ENCODE results near the gene MYLIP.
"Not testable (repeated sequence)": the region's sequence is repeated elsewhere in the genome, so short reads cannot be mapped to it uniquely, and the experiment has no call there.

MYLIP gene

DNA sequence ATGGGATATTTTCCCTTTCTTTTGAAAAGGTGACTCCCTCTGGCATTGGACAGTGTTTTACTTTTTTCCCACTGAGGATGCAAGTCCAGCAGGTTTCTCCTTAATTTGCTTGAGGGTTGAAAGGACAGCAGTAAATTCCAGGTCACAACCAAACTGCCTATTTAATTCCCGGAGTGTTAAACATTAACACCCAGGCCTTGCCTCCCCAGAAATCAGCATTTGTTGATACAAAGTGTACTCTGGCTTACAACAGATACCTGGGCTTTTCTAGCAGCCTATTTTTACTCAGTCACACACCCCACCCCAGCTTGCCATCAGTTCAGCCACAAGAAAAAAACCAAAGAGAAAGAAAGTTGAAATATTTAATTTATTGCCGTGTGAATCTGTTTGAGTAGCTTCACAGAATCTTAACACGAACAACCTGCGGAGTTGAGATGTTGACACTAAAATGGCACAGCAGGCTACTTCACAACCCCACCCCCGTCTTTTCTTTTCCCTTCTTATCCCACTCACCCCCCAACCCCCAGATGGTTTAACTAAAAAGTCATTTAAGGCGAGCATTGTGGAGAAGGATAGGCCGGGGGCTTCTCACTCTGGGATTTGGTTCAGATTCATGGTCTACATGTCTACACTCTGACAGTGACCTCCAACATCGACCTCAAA, 45.7 kb downstream of the MYLIP start:
- DNase-seq (ENCODE audit: low spot score): no peak

DNA sequence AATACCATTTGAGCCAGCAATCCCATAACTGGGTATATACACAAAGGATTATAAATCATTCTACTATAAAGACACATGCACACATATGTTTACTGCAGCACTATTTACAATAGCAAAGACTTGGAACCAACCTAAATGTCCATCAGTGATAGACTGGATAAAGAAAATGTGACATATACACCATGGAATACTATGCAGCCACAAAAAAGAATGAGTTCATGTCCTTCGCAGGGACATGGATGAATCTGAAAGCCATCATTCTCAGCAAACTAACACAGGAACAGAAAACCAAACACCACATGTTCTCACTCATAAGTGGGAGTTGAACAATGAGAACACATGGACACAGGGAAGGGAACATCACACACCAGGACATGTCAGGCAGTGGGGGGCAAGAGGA, 47.7 kb downstream of the MYLIP start:
- not testable (repeated sequence) for DNase-seq (ENCODE audit: low spot score)

DNA sequence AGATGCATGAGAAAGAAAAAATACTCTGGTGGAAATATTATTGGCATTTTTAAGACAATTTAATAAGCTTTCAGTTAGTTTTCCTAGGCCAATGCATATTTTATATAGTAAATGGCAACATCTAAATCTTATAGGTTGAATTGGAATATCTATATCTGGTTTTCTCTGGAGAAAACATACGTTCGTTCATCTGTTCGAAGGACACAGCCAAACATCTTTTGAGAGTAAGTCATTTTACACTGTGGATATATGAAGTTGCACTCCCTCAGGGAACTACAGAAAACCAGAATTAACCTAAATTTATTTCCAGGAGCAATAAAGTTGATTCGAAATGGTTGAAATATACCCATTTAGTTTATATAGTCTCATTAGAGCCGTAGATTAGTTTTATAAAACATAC, 49.0 kb downstream of the MYLIP start:
- no peak for DNase-seq (ENCODE audit: low spot score)

DNA sequence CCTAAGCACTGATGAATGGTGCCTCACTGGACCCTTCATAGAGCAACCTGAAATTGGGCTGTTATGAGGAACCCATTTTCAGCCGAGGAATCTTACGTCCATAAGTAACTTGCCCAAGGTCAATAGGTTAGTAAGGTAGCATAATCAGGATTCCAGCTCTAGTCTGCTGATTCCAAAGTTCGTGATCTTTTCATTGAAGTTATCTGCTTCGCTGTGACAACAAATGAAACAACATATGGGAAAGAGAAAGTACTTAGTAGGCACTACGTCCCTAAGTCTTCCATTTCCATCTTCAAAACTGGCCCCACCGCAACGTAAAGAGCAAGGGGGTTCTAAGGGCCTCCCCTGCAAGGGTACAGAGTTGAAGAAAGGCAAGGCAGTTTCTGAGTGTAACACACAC, 49.5 kb downstream of the MYLIP start:
- no peak for DNase-seq (ENCODE audit: low spot score)

DNA sequence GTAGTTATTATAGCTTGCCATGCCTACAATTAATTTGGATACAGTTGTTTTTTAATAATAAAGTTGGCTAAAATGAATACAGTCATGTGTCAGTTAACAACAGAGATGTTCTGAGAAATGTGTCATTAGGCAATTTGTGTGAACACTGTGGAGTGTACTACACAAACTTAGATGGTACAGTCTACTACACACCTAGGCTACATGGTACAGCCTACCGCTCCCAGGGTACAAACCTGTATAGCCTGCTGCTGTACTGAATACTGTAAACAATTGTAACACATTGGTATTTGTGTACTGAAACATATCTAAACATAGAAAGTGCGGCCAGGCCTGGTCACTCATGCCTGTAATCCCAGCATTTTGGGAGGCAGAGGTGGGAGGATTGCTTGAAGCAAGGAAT, 50.2 kb downstream of the MYLIP start:
- DNase-seq (ENCODE audit: low spot score): no peak

DNA sequence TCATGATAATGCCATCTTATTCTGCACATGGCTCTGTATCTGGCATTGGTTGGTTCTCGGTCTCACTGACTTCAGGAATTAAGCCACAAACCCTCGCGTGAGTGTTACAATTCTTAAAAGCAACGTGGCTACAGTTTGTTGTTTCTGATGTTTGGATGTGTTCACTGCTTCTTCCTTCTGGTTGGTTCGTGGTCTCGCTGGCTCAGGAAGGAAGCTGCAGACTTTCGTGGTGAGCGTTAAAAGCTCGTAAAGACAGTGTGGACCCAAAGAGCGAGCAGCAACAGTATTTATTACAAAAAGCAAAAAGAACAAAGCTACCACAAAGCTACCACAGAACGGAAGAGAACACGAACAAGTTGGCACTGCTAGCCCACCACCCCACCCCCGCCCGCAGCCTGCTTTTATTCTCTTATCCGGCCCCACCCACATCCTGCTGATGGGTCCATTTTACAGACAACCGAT, 51.1 kb downstream of the MYLIP start:
- no peak for DNase-seq (ENCODE audit: low spot score)

DNA sequence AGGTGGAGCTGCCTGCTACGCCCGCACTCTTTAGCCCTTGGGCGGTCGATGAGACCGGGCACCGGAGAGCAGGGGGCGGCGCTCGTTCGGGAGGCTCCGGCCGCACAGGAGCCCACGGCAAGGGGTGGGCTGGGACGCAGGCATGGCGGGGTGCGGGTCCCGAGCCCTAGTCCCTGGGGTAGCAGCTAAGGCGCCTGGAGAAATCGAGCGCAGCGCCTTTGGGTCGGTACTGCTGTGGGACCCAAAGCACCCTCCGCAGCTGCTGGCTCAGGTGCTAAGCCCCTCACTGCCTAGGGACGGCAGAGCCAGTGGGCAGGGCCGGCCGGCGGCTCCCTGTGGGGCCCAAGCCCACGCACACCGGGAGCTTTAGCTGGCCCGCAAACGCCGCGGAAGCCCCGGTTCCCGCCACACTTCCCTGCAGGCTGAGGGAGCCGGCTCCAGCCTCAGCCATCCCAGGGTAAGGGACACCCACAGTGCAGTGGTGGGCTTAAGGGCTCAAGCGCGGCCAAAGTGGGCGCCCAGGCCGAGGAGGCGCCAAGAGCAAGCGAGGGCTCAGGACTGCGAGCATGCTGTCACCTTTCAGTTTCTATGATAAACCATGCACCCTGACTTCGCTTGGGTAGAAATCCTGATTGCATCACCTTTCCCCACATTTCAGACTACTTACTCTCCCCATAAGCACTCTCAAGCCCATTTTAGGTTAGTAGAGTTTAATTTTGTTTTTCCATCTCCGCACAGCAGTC, 52.0 kb downstream of the MYLIP start:
- DNase-seq (ENCODE audit: low spot score): no peak

DNA sequence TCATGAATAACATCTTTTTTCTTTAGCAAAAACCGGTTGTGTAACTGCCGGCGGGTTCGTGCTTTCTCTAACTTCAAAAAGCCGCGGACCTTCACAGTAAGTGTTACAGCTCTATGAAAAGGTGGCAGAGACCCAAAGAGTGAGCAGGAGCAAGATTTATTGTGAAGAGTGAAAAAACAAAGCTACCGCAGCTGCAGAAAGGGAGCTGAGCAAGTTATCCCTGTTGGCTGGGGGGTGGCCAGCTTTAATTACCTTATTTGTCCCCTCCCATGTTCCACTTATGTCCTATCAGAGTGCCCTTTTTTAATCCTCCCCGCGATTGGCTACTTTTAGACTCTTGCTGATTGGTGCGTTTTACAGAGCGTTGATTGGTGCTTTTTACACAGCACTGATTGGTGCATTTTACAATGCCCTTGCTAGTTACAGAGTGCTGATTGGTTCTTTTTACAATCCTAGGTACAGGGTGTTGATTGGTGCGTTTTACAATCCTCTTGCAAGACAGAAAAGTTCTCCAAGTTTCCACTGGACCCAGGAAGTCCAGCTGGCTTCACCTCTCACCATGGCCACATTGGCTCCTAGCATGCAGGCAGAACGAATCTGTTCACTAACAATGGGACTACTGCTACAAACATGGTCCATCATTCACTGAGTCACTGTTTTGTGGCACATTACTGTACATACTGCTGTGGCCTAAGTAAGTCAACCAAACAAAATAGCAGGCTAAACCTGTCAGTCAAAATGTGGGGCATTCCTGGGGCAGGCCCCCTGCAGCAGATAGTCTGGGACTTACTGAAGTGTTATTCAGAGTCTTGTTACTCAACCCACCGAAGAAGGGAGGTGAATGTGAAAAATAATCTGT, 52.8 kb downstream of the MYLIP start:
- DNase-seq (ENCODE audit: low spot score): no peak

DNA sequence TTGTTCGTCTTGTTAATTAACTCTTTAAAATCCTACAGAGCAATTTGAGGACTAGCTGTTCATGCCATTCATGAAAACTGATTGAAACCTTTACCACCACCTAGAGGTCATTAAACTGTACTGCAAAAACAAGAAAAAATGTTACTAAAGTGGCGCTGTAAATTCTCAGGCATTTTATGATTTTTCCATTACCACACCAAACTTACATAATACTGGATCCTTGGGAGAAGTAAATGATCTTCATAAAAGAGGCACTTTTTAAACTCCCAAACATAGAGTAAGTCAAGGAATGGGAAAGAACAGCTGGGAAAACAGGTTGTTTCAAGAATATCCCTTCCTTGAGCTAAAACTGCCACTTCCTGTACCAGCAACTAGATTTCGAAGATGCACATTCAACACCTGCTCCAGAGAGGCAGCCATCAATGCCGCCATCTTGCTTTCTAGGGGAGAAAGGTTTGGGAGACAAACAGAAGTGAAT, 54.3 kb downstream of the MYLIP start:
- DNase-seq (ENCODE audit: low spot score): no peak

DNA sequence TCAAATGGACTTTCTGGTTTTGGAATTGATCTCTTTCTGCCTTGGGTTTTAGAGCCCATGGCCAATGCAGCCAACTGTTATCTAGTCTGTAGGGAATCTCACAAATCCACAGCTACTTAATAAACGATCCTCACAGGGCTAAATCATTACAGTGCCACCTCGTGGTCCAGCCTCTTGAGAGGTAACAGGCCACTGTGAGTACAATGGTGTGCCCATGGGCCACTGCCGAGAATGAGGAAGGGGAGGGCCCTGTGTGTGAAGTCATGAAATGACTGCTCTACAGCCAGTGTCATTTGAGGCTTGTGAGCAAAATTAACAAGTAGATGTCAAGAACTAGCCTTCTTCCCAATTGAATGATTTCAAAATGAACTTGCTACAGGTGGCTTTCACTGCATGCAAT, 55.2 kb downstream of the MYLIP start:
- no peak for DNase-seq (ENCODE audit: low spot score)

DNA sequence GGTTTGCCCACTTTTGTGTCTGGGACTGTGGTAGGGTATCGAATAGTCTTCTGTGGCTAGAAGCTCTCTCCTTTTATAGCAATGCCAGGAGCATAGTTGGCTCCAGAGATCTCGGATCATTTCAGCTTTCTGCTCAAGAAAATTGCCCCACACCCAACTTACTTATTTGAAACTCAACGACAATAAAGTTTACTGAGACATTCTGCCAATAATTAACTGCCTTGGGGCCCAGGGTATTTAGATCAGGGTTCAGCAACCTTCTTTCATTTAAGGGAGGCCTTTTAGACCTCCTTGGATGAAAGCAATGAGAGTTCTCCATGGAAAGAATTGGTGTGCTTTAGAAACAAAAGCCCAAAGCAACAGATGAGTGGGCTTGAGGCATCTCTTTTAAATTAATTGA, 55.7 kb downstream of the MYLIP start:
- no peak for DNase-seq (ENCODE audit: low spot score)

DNA sequence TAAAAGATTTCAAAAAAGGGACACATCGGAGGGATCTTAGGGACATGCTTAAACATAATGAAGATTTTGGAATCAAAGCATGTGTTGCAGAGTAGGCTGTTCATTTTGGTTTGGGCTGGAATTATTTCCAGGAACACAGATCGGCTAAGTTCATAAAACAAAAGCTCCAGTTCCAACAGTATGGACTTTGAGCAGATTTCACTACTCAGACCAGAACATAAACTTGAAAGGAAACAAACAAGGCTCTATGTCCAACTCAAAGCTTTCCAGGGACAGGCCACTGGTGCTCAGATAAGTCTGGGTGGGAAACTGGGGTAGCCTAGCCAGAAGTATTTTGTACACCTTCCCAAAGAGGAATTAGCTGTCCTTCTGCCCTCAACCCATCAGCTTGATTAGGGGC, 58.3 kb downstream of the MYLIP start:
- DNase-seq (ENCODE audit: low spot score): no peak

DNA sequence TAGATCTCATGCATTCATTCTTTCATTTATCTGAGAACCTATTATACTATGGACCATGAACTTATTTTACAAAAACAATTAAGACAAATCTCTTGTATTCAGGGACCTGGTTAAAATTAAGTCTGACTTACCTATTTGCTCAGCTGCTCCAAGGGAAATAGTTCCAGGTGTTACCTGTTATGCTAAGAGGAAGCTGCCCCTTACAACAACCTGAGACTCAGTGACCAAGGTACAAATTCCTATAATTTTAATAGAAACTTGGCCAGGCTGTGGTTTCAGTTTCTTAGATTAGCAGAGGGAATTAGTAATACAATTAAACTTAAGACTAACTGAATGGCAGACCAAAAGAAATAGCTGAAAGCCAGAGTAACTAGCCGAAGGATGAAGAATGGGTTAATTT, 61.3 kb downstream of the MYLIP start:
- no peak for DNase-seq (ENCODE audit: low spot score)

DNA sequence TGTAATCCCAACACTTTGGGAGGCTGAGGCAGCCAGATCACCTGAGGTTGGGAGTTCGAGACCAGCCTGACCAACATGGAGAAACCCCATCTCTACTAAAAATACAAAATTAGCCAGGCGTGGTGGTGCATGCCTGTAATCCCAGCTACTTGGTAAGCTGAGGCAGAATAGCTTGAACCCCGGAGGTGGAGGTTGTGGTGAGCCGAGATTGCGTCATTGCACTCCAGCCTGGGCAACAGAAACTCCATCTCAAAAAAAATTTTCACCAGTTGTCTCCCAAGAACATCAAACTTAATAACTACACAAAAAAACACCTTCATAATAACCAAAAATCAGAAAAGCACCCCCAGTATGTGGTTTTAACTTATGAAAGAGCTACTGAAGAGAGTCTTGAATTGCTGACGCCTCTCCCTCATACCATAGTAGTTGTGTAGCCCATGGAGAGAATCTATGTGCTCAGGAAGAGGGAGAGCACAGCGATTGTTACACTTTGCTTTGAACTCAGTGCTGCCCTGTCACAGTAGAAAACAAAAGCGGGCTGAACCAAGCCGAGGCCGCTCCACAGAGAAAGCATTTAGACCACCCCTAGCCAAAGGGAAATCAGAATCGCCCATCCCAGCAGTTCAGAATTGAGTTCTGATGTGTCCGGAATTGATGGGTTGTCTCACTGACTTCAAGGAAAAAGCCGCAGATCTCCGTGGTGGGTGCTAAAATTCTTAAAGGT, 67.5 kb downstream of the MYLIP start:
- DNase-seq (ENCODE audit: low spot score): no peak

DNA sequence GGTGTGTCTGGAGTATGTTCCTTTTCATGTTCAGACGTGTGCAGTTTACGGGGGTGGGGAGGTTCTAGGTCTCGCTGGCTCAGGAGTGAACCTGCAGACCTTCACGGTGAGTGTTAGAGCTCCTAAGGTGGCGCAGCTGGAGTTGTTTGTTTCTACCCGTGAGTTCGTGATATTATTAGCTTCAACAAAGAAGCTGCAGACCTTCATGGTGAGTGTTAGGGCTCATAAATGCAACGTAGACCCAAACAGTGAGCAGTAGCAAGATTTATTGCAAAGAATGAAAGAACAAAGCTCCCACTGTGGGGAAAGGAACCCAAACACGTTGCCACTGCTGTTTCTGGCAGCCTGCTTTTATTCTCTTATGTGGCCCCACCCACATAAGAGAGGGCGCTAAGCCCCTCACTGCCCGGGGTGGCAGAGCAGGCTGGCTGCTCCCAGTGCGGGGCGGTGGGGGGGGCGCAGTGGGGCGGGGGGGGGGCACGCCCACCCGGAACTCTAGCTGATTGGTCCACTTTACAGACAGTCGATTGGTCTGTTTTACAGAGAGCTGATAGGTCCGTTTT, 68.2 kb downstream of the MYLIP start:
- no peak for DNase-seq (ENCODE audit: low spot score)

Data from left forelimb (tissue), 1 donor.